NCI-H1436 (cell line): ENCODE data around the gene KIAA1191.

Experiments
- DNase-seq: peaks from one replicate; lab custom pipeline; 2025; lab: John Stamatoyannopoulos, UW

KIAA1191 gene

DNA sequence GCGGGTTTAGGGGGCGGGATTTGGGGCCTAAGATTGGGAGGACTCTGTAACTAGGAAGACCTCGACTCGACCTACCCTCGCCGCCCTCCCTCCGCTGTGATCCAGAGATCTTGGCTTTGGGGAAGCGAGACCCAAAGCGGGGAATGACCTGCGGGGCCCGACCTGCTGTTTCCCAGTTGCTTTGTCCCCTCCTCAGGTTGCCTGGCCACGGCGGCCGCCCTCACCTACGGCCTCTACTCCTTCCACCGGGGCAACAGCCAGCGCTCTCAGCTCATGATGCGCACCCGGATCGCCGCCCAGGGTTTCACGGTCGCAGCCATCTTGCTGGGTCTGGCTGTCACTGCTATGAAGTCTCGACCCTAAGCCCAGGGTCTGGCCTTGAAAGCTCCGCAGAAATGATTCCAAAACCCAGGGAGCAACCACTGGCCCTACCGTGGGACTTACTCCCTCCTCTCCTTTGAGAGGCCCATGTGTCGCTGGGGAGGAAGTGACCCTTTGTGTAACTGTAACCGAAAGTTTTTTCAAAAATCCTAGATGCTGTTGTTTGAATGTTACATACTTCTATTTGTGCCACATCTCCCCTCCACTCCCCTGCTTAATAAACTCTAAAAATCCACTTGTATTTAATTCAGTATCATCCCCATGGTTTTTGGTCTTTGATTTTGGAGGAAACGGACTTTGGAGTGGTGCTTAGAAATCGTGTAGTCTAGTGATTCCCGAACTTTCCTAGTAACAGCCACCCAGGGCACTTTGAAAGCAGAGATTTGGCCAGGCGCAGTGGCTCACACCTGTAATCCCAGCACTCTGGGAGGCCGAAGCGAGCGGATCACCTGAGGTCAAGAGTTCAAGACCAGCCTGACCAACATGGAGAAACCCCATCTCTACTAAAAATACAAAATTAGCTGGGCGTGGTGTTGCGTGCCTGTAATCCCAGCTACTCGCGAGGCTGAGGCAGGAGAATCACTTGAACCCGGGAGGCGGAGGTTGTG, 27.9 kb upstream of the KIAA1191 start:
- DNase-seq: no peak

GRCh38 chr5:176388444-176389134, 27.0 kb upstream of the KIAA1191 start, which contains the start of the genes HIGD2A and NOP16:
Gene HIGD2A (plus strand): TSS chr5:176388751. CDS start chr5:176388820, 69 bp downstream.
Gene NOP16 (minus strand): TSS chr5:176388598. CDS start chr5:176388539, 59 bp downstream.
- peak; percentile 88 for DNase-seq

- DNase-seq: no peak
These were observed 26.5 kb upstream of the KIAA1191 start for GRCh38 chr5:176388003-176388443.

DNA sequence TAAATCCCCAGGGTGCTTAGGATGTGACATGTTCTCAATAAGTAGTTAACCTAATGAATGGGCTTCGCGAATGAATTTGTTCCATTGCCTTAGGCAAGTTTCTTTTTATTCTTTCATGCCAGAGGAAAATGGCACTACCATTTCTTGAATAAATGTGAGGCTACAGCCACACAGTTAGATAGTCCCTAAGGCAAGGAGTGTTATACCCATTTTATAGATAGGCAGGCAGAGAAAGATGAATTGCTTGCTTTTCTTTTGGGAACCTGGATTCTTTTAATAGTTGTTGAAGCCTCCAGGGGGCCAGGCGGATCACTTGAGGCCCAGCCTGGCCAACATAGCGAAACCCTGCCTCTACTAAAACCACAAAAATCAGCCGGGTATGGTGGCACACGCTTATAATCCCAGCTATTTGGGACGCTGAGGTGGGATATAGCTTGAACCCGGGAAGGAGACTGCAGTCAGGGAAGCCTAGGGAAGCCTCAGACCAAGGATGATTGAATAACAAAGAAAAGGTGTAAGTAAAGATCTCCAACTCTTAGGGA, 25.9 kb upstream of the KIAA1191 start:
- DNase-seq: no peak

GRCh38 chr5:176386491-176386890, 24.9 kb upstream of the KIAA1191 start:
- no peak for DNase-seq

GRCh38 chr5:176384991-176385390, 23.4 kb upstream of the KIAA1191 start:
- no peak for DNase-seq

GRCh38 chr5:176384366-176384930, 22.9 kb upstream of the KIAA1191 start:
- no peak for DNase-seq

GRCh38 chr5:176383961-176384360, 22.4 kb upstream of the KIAA1191 start:
- DNase-seq: no peak

- DNase-seq: no peak
These were observed 21.8 kb upstream of the KIAA1191 start for GRCh38 chr5:176383248-176383905.

DNA sequence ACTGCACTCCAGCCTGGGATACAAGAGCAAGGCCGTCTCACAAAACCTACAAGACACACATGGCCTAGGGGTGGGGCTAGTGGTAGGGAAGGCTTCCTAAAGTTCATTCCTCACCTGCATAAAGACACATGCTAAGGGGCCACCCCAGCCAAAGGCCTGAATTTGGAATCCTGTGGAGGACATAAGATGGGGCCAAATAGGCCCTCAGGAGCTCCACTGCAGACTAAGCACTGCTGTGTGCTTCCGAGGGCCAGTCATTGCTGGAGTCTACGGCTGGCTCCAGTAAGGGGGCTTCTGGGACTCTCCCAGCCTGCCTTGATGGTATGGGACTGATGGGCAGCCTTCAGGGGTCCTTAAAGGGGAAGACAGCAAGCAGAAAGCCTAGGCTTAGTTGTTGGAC, 21.2 kb upstream of the KIAA1191 start:
- DNase-seq: no peak

GRCh38 chr5:176381979-176382378, 20.4 kb upstream of the KIAA1191 start:
- DNase-seq: no peak

GRCh38 chr5:176381423-176381822, 19.9 kb upstream of the KIAA1191 start:
- DNase-seq: no peak

GRCh38 chr5:176379881-176380280, 18.3 kb upstream of the KIAA1191 start:
- DNase-seq: no peak

GRCh38 chr5:176373100-176373818, 11.7 kb upstream of the KIAA1191 start:
- DNase-seq: no peak

DNA sequence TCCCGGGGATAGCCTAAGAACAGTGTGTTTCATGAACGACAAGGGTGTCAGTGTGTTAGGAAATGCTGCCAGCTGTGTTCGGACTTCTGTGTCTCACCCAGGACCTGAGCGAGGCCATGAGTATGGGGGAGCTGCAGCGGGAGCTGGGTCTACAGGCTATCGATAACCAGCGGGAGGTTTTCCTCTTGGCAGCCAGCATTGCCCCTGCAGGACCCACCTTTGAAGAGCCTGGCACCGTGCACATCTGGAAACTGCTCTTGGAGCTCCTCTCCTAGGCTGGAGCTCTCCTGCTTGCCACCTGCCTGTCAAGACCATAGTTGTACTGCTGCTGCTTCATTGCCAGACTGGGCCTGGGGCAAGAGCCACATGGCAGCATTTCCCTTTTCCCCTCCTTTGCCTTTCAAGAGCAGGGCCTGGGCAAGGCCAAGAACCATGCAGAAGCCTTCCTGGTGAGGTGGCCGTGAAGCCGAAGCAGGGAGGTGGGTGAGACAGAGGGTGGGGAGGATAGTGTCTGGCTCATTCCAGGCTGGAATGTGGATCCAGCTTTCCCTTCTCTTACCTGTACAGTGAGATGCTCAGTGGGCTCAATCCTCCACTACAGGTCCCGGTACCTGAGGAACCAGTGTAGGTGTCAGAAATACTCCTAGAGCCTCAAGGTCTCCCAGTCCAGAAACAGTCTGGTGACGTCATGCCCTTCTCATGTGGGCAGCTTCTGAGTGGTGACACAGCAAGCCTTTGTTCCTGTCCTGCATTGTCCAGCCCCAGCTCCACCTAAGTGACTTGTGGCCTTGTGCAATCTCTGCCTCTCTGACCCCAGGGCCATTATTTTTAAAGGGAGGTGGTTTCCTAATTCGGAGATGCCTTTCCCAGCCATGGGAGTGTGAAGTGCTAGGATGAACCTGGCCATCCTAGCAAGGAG, 10.3 kb upstream of the KIAA1191 start:
- no peak for DNase-seq

DNA sequence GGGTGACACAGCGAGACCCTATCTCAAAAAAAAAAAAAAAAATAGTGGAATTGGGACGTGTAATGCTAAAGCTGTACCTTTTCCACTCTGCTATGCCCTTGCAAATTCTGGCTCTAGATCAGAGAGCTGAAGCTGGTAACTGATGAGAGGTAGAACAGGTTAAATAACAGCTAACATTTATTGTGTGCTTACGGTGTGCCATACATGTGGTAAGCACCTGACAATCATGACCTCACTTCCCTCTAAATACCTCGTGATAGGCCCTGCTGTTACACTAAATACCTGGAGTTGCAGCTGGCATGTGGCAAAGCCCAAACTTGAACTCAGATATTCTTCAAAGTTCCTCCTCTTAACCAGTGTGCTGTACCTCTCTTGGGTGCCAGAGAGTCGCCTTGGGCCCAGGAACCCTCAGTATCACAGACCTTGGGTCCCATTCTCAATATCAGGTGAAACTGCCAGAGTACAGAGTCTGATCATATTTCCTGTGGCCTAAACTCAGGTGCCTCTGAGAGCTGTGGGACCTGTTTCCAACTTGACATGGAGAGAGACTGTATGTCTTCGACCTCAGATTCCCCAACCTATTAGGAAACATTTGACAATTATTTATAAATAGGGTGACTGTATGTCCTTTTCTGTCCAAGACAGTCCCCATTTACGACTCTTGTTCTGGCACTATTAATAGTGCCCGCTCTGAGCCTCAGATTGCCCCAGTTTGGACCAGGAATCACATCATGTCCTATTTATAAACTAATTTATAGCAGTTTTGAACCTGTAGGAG, 8.6 kb upstream of the KIAA1191 start:
- no peak for DNase-seq

GRCh38 chr5:176368726-176369125, 7.2 kb upstream of the KIAA1191 start:
- no peak for DNase-seq

GRCh38 chr5:176366232-176366894, 4.8 kb upstream of the KIAA1191 start:
- DNase-seq: no peak
